Measurements from ENCODE around the gene DENND1A. TPM values are rescaled to one million over a fixed set of nuclear protein-coding genes. Genes with fewer than 3 reads are reported as not detected.

The DENND1A gene
- total and polyA plus RNA-seq, 2 of the 13 experiments (the other 11 are each of a cell fraction or from before 2014, with no cell fraction given): 14.8 to 30.1 TPM

DNA sequence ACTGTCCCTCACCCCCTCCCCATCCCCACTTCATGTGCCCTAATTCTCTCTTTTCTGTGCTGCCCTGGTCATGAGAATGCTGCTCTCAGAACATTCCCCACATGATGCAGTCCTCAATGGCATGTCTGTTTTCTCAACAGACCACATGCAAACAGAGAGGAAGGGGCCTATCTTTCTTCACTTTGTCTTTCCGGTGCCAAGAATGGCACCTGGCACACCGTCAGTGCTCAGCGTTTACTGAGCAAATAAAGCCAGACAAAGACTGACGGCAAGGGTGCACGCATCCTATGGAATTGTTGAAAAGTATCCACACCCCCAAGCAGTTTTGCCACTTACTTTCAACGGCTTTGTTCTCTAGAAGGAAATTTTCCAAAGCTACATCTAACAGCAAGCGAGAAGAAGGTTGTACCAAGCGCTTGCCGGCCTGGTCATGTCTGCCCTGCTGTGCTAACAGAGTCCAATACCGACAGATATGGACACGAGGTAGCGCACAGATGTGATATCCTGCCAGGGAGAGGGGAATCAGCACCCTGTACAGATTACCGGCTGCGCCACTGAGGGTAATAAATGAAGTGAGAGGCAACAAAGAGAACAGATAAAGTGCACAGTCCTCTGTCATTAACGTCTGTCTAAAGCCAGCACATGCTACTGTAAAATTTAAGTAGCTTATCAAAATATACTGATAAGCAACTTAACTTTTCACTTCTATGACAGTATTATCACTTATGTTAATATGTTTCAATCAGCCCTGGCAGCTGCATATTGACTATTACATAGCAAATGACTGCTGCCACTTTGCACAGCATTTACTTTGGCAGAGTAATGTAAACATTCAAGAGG, 251.7 kb downstream of the DENND1A start (continued):
- TF ChIP-seq, protein P1, sequence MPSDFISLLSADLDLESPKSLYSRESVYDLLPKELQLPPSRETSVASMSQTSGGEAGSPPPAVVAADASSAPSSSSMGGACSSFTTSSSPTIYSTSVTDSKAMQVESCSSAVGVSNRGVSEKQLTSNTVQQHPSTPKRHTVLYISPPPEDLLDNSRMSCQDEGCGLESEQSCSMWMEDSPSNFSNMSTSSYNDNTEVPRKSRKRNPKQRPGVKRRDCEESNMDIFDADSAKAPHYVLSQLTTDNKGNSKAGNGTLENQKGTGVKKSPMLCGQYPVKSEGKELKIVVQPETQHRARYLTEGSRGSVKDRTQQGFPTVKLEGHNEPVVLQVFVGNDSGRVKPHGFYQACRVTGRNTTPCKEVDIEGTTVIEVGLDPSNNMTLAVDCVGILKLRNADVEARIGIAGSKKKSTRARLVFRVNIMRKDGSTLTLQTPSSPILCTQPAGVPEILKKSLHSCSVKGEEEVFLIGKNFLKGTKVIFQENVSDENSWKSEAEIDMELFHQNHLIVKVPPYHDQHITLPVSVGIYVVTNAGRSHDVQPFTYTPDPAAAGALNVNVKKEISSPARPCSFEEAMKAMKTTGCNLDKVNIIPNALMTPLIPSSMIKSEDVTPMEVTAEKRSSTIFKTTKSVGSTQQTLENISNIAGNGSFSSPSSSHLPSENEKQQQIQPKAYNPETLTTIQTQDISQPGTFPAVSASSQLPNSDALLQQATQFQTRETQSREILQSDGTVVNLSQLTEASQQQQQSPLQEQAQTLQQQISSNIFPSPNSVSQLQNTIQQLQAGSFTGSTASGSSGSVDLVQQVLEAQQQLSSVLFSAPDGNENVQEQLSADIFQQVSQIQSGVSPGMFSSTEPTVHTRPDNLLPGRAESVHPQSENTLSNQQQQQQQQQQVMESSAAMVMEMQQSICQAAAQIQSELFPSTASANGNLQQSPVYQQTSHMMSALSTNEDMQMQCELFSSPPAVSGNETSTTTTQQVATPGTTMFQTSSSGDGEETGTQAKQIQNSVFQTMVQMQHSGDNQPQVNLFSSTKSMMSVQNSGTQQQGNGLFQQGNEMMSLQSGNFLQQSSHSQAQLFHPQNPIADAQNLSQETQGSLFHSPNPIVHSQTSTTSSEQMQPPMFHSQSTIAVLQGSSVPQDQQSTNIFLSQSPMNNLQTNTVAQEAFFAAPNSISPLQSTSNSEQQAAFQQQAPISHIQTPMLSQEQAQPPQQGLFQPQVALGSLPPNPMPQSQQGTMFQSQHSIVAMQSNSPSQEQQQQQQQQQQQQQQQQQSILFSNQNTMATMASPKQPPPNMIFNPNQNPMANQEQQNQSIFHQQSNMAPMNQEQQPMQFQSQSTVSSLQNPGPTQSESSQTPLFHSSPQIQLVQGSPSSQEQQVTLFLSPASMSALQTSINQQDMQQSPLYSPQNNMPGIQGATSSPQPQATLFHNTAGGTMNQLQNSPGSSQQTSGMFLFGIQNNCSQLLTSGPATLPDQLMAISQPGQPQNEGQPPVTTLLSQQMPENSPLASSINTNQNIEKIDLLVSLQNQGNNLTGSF (CRISPR knock-in tag; IDR thresholded peaks at IDR 0.05): no peak
- TF ChIP-seq TEAD3 (CRISPR knock-in tag; optimal IDR thresholded peaks at IDR 0.05; ENCODE audit: borderline replicate concordance) (peak; percentile 55), SMC3 (IDR thresholded peaks at IDR 0.05; ENCODE audit: low read length) (no peak), KDM2A (CRISPR knock-in tag; IDR thresholded peaks at IDR 0.05; ENCODE audit: borderline replicate concordance, low read depth) (peak; percentile 35; the same call in 1 of the 2 replicates), GABPB1 (CRISPR knock-in tag; IDR thresholded peaks at IDR 0.05) (no peak), CHD4 (IDR thresholded peaks at IDR 0.05; ENCODE audit: borderline replicate concordance, low read length) (0 out of 2 replicates have a peak, but pooled peaks have one; percentile 71), UBTF (CRISPR knock-in tag; IDR thresholded peaks at IDR 0.05) (no peak), MAZ (IDR thresholded peaks at IDR 0.05; ENCODE audit: borderline replicate concordance, low read depth, low read length) (no peak), MAZ (CRISPR knock-in tag; IDR thresholded peaks at IDR 0.05; ENCODE audit: low read depth) (no peak), ZNF335 (CRISPR knock-in tag; IDR thresholded peaks at IDR 0.05) (no peak), HMG20B (CRISPR knock-in tag; conservative IDR thresholded peaks at IDR 0.05) (peak; percentile 89), HIVEP1 (CRISPR knock-in tag; IDR thresholded peaks at IDR 0.05) (no peak), TCF7L2 (IDR thresholded peaks at IDR 0.05; ENCODE audit: low read depth, low read length) (no peak), SAP130 (CRISPR knock-in tag; IDR thresholded peaks at IDR 0.05; ENCODE audit: low read depth) (peak; percentile 47; the same call in 1 of the 2 replicates), NCOA2 (CRISPR knock-in tag; IDR thresholded peaks at IDR 0.05) (peak; percentile 68), GTF3A (CRISPR knock-in tag; conservative IDR thresholded peaks at IDR 0.05) (no peak), FOXO1 (CRISPR knock-in tag; IDR thresholded peaks at IDR 0.05) (0 out of 2 replicates have a peak, but pooled peaks have one; percentile 18), ZNF512 (CRISPR knock-in tag; IDR thresholded peaks at IDR 0.05) (no peak)
